NCI-H1105 (cell line): Measurements from ENCODE around the gene ISG20L2.

ENCODE experiments used
- DNase-seq: peaks from one replicate; lab custom pipeline; 2025; lab: John Stamatoyannopoulos, UW

The ISG20L2 gene

DNA sequence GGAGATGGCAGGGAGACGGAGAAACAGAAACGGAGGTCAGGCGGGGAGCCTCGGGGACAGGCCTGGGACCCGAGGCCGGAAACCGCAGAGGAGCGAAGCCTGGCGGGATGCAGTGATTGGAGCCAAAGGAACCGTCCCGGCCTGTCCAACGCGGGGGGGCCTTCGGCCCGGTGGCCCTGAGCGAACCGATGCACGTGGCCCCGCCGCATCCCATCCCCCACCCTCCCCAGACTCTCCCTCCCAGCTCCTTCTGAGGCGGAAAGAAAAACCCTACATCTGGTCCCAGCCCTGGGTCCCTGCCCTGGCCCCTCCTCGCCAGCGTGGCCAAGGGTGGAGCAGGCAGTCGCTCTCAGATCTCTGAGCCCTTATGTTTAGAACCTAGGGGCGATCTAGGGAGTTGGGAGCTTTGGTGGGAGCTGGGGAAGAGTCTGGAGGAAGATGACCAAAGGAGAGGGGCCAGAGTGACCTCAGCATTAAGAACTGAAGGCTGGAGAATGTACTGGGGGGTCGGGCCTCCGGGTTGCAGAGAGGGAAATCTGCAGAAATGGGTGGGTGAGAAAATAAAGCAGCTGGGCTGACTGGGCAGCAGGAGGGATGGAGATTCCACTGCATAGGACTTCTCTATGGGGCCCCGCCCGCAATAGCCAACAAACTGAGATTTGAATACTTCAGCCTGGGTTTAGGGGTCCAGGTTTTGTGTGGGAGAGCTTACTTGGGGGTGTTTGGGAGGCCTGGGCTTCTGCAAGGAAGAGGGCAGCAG lies 21.7 kb downstream of the ISG20L2 start:
- DNase-seq, result no peak

DNA sequence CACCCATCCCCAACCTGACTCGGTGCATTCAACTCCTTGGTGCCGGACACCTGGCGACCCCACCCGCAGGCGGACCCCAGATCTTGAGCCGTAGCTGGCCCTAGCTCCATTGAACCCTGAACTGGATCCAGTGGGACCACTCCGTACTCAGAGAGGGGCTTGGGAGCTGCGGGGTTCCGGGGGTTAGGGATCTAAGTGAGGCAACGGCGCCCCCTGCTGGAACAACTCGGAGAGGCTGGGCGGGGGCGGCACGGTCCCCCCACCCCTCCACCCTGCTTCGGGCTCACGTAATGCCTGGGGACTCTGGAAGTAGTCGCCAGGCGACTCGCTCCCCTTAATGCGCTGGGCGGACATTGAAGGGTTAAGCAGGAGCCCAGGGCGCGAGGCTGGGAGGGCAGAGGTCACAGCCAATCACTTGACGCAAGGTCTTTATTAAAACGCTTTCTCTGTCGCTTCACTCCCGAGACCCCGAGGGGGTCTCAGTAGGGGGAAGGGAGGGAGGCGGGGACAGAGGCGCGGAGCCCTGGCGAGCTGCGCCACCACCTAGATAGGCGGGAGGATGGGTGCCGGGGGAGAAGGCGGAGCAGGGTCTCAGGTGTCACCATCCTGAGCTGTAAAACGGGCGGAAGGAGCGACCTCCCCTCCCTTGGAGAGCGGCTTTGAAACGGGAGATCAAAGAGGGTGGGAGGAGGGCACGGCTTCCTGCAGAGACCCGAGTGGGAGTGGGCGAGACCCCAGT lies 22.5 kb downstream of the ISG20L2 start:
- peak; percentile 66 for DNase-seq

DNA sequence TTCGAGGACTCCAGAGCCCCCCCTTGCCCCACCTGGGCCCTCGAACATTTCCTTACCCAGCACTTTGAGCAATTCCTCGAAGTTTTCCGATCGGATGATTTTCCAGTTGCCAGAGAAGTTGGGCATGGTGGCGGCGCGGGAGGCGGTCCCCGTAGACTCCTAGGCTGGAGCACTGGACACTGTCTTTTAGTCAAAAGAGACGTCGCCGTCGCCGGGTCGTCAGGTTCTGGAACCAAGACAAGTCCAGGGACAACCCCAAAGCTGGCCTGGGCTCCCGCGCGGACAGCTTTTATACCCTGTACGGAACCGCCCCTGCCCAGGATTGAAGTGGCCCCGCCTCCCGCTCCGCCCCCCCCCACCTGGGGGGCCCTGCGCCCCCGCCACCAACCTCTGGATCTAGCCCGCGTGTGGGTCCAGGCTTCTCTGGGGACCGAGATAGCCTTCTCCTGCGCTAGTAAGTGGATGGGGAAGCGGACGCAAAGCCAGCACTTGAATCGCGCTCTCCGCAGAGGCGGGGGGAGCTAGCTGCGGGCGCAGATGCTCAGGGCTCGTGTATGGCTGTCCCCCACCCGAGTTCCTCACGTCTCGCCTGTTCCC lies 23.1 kb downstream of the ISG20L2 start, which contains the start of gene CRABP2:
Gene CRABP2 (minus strand): TSS at position 263 of the 597 bp plus-strand sequence. CDS start 137 bp downstream, at position 126.
- peak; percentile 64 for DNase-seq

DNA sequence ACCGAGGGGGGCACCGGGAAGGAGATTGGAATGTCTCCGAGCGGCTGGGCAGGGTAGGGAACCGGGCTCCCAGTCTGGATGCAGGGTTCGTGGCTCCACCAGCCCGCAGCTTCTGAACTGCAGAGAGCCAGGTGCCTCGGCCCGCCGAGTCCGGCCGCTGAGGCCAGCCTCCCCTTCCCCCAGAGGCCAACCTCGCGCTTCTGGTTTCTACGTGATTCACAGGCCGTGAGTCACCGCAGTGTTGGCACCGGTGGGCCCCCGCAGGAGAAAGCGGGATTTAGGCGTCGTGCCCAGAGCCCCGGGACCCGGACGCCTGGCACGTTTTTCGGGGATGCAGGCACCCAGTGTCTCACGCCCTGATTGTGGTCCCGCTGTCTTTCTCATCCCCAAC lies 23.6 kb downstream of the ISG20L2 start:
- no peak for DNase-seq

DNA sequence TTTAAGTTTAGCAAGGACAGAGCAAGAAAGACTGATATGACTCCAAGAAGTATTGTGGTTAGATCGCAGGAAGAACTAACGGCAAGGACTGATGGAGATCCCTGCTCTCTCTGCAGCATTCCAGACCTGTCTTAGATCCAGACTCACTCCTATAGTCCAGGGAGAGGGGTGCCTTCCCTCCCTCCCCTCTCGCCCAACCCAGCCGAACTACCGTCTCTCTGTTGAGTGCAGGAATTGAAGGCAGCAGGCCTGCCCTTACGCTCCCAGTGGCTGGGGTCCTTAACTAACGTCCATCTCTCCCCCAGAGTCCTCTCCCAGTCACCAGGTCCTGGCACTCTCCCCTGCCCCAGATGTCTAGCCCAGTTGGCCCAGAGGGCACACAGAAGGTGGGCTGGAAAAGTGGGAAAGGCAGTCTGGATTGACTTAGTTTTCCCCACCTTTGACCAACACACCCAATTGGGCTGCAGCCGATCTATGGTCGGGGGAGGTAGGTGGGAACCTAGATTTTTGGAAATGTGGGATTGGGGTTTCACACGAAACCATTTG lies 24.3 kb downstream of the ISG20L2 start:
- no peak for DNase-seq

DNA sequence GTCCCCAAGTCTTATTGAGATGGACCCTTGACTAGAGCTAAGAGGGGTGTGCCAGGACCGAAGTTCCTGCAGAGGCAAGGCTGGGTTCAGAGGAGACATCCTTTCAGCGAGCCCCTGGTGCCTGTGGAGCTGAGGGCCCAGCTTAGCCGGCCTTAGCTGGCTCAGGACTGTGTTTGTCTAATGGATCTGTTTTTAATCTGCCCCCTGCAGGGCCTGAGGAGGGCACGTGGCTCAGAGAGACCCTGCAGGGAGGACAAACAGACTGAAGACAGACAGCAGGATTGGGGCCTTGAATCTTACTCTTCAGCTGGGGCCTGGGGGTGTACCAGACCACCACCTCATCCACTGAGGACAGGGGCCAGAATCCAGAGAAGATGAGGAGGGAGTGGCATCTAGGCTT lies 24.8 kb downstream of the ISG20L2 start:
- DNase-seq, result no peak

DNA sequence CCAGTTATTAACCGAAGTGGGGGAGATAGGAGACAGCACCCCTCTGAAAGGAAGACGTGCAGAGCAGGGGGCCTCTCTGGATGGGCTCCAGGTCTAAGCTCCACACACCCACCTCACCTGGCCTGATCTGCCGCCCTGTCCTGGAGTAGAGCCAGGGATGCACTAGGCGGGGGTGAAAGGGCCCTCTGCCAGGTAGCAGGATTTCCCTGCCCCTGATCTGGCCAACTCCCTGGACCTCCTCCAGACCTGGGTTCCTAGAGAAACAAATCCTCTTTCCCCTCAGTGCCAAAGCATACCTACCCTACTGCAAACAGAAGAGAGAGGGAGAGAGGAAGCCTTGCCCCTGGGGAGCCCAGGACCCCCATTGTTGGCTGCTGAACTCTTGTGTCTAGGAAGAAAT lies 25.2 kb downstream of the ISG20L2 start:
- DNase-seq, result no peak

DNA sequence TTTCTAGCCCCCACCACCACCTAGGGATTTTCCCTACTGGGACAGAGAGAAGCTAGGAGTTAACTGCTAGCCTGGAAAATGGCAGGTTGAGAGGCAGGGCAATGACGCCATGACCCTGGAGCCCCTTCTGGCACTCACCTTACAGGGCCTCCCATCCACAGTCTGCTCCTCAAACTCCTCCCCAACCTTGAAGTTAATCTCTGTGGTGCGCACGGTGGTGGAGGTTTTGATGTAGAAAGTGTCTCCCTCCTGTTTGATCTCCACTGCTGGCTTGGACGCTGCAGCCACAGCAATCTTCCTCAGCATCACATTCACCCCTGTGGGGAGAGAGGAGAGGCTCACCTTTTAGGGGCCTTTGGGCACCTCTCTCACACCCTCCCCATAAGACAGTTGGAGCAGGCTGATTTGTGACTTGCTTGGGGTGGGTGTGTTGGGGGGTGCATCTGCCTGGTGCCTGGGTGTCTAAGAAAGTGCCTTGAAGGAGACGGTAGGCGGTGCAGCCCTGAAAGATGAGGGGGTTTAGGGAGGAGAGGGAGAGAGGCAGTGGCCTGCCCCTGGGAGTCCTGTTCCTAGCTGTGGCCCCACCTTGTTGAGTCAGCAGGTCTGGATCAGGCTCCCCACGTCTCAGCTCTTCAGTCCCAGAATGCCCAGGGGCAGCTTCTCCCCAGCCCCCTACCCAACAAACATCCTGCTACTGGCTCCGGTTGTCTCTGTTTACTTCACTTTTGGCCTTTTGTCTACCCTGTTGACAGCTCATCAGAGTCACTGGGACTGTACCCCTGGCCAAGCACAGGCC lies 27.6 kb downstream of the ISG20L2 start:
- no peak for DNase-seq

DNA sequence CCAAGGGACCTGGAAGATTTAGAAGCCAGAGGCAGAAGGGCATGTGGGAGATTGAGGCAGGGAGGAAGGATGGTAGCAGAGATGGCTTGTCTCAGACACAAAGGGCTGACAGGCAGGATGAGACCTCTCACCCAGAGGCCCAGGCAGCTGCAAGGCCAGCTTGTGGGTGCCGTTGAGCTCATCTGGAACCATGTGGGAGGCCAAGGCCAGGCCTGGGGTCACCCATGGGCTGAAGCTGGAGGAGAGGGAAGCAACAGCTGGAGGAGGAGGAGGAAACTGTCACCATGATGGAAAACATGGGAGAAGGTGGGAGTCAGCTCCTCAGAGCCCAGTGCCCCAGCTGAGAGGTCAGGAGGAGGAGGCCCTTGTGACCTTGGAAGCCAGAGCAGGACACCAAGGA lies 29.6 kb downstream of the ISG20L2 start:
- no peak for DNase-seq

DNA sequence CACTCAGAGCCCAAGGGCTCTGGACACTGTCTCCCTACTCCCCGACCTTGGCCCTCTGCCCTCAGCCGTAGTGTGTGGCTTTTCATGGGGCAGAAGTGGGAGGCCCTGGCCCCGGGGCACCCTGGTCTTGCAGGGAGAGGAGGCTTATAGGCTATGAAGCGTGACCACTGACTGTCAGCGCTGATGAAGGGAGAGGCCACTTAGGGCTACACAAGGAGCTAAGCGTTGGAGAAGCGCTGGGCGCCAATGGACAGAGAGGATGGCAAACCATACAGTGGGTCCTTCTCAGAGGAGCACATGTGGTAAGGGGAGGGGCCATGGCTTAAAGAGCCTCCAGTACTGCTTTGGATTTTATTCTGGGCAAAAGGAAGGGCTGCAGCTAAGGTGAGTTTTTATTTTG lies 31.1 kb downstream of the ISG20L2 start:
- DNase-seq, result no peak

DNA sequence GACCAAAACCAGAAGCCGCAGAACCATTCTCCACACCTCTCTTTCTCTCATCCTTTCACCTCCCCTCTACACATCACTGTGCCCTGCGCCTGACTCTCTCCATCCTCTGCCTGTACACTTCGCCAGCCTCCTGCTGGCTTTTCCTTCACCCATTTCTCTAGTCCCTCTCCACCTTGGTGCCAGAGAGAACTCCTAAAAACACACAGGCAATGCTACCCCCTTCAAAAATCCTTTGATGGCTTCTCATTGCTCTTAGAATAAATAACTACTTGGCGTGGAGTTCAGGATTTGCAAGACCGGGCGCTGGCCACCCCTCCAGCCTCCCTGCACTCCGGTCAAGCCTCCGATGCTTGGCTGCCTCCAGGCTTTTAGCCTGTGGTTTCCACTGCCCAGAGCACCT lies 31.8 kb downstream of the ISG20L2 start:
- no peak for DNase-seq

DNA sequence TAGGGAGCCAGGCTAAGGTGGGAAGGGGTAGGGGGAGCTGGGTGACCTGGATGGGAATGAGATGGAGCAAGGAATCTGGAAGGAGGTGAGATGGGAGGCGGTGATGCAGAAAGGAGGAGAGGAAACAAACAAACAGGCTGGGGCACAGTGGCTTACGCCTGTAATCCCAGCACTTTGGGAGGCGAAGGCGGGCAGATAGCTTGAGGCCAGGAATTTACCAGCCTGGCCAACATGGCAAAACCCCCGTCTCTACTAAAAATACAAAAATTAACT lies 33.9 kb downstream of the ISG20L2 start:
- DNase-seq, result no peak

DNA sequence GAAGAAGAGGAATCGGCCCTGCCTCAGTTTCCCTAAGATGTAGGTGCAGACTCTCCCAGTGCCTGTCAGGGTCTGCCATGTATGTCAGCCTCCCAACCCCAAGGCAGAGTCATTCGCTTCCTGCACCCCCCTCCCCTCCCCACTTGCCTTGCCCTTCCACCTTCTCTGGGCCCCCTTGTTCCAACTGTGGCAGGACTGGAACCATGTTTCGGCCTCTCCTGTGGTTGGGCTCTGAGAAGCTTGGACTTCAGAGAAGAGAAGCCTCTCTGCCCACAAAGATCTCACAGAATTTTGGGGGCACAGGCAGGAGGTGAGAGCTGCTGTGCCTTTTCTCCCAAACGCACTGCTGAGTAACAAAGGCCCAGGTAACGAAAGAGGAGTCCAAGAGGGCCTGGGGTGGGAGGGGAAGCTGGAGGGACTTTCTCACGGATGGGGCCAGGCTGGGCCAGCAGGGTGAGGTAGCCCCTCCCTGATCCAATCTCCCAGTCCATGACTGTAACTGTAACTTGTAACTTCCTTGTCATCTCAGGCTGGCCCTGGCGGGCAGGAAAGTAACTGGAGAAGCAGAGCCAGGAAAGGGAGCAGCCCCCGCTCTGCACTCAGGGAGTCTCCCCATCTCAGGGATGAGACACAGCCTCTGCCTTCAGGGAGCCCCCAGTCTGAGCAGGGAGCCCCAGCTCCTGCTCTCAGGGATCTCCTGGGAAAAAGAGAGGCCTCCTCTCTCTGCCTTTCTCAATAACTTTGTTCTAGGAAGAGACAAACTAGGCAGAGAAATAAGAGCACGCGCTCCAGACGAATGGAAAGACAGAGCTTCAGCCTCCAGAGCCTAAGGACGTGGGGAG lies 34.5 kb downstream of the ISG20L2 start:
- no peak for DNase-seq

DNA sequence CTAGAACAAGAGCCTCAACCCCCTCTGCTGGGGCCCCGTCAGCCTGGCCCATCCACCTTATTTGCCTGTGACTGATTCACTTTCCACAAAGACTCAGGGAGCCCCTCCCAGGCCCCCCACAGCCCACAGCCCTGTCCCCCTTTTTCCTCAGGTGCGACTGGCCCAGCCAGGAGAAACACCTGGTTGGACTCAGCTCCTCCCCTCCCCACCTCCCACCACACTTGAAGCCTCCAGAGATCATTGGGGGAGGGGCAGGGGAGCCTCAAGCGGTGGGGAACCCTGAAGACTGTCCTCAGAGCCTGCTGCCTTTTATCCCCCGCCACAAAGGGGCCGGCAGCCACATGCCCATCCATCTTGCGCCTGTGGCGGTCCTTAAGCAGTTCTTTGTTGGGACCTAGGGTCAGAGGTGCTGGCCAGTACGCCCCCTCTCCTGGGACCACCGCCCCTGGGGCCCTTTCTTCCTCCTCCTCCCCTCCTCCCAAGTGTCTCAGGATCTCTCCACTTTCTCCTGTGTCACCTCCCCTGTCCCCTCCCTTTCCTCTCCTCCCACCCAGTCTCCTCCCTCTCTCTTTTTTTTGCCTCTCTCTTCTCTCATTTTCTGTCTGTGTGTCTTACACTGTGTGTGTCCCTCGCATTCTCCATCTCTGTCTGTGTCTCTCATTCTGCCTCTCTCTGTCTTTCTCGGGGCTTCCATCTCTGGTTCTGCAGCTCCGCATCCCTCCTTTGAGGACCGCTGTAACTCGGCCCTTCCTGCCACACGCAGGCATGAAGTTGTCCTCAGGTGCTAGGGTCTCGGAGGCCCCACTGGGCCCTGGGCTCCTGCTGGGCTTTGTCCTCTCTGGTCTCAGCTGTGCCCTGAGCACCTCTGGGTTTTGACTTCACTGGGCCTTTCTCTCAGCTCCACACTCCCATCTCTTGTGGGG lies 35.4 kb downstream of the ISG20L2 start:
- peak; percentile 78 for DNase-seq

DNA sequence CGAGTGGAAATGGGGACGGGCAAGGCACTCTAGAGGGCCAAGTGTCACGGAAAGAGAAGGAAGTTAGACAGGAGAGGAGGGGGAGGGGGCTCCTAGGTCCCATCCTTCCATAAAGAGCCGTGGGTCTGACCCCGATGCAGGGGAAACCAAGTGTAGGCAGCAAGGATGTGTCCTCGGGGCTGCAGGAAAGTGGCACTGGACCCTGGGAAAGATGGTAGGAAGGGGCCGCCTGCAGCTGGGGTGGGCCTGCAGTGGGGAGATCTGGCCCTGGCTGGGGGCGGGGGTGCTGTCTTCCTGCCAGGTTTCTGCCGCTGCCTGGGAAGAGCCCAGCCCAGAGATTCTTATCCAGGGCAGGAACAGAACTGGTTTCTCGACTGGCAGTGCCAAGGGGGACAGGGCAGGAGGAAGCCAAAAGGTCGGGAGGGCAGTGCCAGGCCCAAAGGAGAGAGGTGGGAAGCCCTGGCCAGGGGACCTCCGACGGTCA lies 36.1 kb downstream of the ISG20L2 start:
- DNase-seq, result no peak

DNA sequence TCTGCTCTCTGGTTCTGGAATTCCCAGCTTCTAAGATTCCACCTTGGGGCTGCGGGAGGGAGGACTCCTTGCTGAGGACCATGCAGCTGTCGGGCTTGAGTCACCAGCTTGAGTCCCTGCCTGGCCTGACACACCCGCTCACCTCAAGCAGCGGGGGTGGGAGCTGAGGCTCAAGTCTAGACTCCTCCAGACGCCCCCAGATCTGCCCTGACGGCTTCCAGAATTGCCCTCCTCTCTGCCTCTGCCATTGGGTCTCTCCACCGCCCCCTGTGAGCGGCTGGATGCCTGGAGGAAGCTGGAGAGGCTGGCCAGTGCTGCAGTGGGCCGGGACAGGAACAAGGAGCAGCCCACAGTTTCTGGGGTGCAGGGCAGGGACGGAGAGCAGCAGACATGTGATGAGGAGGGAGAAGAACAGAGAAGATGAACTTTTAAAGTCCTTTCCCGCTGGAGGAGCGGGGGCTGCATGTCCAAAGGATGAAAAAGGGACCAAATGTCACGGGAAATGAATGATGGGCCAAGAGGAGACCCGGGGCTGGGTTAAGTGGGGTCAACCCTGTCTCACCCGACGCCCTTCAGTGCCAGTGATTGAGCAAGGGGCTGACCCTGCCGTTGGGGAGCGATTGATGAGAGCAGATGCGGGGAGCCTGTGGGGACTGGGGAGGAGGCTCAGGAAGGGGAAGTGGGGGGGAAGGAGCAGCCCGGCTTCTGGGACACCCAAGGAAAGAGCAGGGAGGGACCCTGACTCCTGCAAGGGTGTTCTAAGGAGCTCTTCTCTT lies 36.7 kb downstream of the ISG20L2 start:
- no peak for DNase-seq

DNA sequence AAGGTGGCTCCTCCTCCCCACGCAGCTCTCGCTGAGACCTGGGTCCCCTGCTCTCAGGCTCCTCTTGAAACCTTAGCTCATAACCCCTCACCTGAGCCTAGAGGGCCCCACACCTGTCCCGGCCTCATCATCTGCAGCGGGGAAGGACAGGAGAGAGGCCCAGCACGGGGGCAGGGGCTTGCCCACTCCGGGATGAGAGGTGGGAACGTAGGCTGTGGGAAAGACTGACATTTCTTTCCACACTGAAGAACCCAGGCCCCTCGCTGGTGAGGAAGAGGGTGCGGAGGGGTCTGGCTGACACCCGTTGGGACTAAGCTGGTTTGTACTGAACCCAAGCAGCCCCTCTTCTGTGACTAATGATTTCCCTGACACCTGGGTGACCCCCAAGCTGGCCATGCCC lies 37.4 kb downstream of the ISG20L2 start:
- no peak for DNase-seq

DNA sequence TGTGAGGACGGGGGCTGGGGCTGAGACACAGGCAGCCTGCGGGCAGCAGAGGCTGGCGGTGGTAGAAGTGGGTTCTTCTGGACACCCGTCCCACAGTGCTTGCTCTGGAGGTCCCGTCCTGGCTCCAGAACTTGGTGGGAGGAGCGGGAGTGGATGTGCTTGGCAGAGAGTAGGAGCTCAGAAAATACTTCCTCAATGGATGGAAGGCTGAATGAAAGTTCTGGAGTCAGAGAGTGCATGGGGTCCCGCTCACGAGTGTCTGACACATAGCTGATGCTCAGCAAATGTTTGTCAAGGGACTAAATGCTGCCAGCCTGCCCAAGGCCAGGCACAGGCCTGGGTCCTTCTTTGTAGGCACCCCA lies 37.9 kb downstream of the ISG20L2 start:
- no peak for DNase-seq

DNA sequence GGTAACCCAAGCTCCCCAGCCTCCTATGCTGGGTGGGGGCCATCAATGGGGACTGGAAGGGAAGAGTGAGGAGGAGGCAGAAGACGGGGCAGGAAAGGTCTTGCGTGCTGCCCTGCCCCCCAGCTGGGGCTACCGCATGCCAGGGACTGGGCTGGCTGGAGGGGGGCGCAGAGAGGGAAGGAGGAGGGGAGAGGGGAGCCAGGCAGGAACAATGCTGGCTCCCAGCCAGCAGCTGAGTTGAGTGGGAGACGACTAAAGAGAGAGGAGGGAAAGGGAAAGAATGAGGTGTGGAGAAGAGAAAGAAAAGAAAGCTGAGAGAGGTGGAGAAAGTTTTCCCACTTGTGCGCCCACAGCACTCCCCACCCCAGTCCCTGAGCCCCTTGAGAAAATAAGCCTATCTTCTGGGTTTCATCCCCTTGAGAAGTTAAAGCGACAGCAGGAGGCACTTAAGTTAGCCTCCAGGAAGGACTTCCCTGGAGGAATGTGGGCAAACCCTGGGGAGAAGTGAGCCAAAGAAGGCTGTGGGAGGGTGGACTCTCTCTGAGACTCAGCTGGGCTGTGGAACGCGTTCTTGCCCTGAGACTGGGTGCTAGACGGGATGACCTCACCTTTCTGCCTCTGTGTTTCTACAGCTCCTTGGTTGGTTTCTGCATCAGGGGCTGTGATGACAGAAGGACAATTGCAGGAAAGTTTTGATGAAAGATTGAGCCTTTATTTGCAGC lies 38.5 kb downstream of the ISG20L2 start:
- peak; percentile 60 for DNase-seq
